Measurements from ENCODE around the gene FAIM2. TPM values are rescaled to one million over a fixed set of nuclear protein-coding genes. Genes with fewer than 3 reads are reported as not detected.

Gene FAIM2
- total RNA-seq, 4 donors from 2014 or later: 4.1 to 10.3 (median 7.4) TPM

GRCh38 chr12:49912345-49913255 lies 8.9 kb upstream of the FAIM2 start:
- no peaks in the 10 kb centered on the region for H3K9me3 ChIP-seq
- TF ChIP-seq EP300 (IDR thresholded peaks at IDR 0.05): no peak
- no peak for TF ChIP-seq POLR2A (IDR thresholded peaks at IDR 0.05; ENCODE audit: low read depth)
- no peak for TF ChIP-seq POLR2AphosphoS5 (IDR thresholded peaks at IDR 0.05)
- H3K4me1 ChIP-seq: peaks cover 0 to 4% (median 0%) of the 10 kb centered on the region in 4 donors
- H3K27me3 ChIP-seq: peaks cover 0 to 9% (median 0%) of the 10 kb centered on the region in 4 donors
- H3K4me3 ChIP-seq: no peak overlapping the region
- no peaks in the 10 kb centered on the region for H3K36me3 ChIP-seq
- 78% methylated on average over 13 of the region's 16 CpGs for WGBS
- intact Hi-C loops (cut with DNase I): no loop called here
- H3K27ac ChIP-seq (replicated peaks in 1 of 4): no peak overlapping the region
- no peak for DNase-seq (ENCODE audit: extremely low spot score)

GRCh38 chr12:49911213-49911605 lies 7.5 kb upstream of the FAIM2 start:
- WGBS: 100% methylated on average over 2 of the region's 2 CpGs
- TF ChIP-seq CTCF (IDR thresholded peaks at IDR 0.05): no peak
- TF ChIP-seq POLR2AphosphoS5 (IDR thresholded peaks at IDR 0.05): no peak
- no peak for TF ChIP-seq POLR2A (IDR thresholded peaks at IDR 0.05; ENCODE audit: low read depth)
- no peak for TF ChIP-seq EP300 (IDR thresholded peaks at IDR 0.05)
- no peaks in the 10 kb centered on the region for H3K9me3 ChIP-seq
- H3K4me1 ChIP-seq: peaks cover 0 to 3% (median 0%) of the 10 kb centered on the region in 4 donors
- no peak overlapping the region for H3K27ac ChIP-seq (replicated peaks in 1 of 4)
- no peaks in the 10 kb centered on the region for H3K27me3 ChIP-seq
- intact Hi-C loops (cut with DNase I): no loop called here
- H3K36me3 ChIP-seq: no peaks in the 10 kb centered on the region
- DNase-seq (ENCODE audit: extremely low spot score): no peak
- H3K4me3 ChIP-seq: no peak overlapping the region

- Histone ChIP-seq H3K27ac (replicated peaks in 1 of 4) (no peak overlapping the region), H3K36me3 (no peaks in the 10 kb centered on the region), H3K4me3 (no peak overlapping the region), H3K4me1 (no peaks in the 10 kb centered on the region), H3K9me3 (no peaks in the 10 kb centered on the region), H3K27me3 (no peaks in the 10 kb centered on the region)
- 95% methylated on average over 15 of the region's 15 CpGs for WGBS
- TF ChIP-seq EP300 (IDR thresholded peaks at IDR 0.05) (no peak), POLR2A (IDR thresholded peaks at IDR 0.05; ENCODE audit: low read depth) (no peak)
- DNase-seq (ENCODE audit: extremely low spot score): no peak
- intact Hi-C loops (cut with DNase I): no loop called here
Observed at GRCh38 chr12:49910331-49911212, 6.9 kb upstream of the FAIM2 start.

GRCh38 chr12:49909826-49910225 lies 6.1 kb upstream of the FAIM2 start:
- DNase-seq (ENCODE audit: extremely low spot score): no peak

GRCh38 chr12:49909356-49909755 lies 5.7 kb upstream of the FAIM2 start:
- H3K4me1 ChIP-seq: peaks cover 0 to 4% (median 2%) of the 10 kb centered on the region in 4 donors
- no peaks in the 10 kb centered on the region for H3K36me3 ChIP-seq
- intact Hi-C loops (cut with DNase I): no loop called here
- H3K9me3 ChIP-seq: no peaks in the 10 kb centered on the region
- no peak for DNase-seq (ENCODE audit: extremely low spot score)
- TF ChIP-seq POLR2A (IDR thresholded peaks at IDR 0.05; ENCODE audit: low read depth): no peak
- no peak for TF ChIP-seq EP300 (IDR thresholded peaks at IDR 0.05)
- H3K27me3 ChIP-seq: no peaks in the 10 kb centered on the region
- H3K27ac ChIP-seq (replicated peaks in 1 of 4): no peak overlapping the region
- WGBS: 90% methylated on average over 4 of the region's 4 CpGs
- H3K4me3 ChIP-seq: no peak overlapping the region

More at GRCh38 chr12:49909826-49910225, 6.1 kb upstream of the FAIM2 start:
- H3K4me1 ChIP-seq: no peaks in the 10 kb centered on the region
- no peaks in the 10 kb centered on the region for H3K36me3 ChIP-seq
- no peak overlapping the region for H3K4me3 ChIP-seq
- WGBS: 83% methylated on average over 10 of the region's 16 CpGs
- no peak for TF ChIP-seq POLR2A (IDR thresholded peaks at IDR 0.05; ENCODE audit: low read depth)
- no peak for TF ChIP-seq CTCF (IDR thresholded peaks at IDR 0.05)
- TF ChIP-seq POLR2AphosphoS5 (IDR thresholded peaks at IDR 0.05): no peak
- TF ChIP-seq EP300 (IDR thresholded peaks at IDR 0.05): no peak
- H3K27me3 ChIP-seq: no peaks in the 10 kb centered on the region
- intact Hi-C loops (cut with DNase I): no loop called here
- no peak overlapping the region for H3K27ac ChIP-seq (replicated peaks in 1 of 4)
- H3K9me3 ChIP-seq: no peaks in the 10 kb centered on the region

- H3K27ac ChIP-seq (replicated peaks in 1 of 4): no peak overlapping the region
- 60% methylated on average over 1 of the region's 1 CpG for WGBS
- intact Hi-C loops (cut with DNase I): no loop called here
- peaks cover 8 to 19% (median 14%) of the 10 kb centered on the region in 4 donors for H3K4me1 ChIP-seq
- TF ChIP-seq POLR2AphosphoS5 (IDR thresholded peaks at IDR 0.05) (no peak), POLR2A (IDR thresholded peaks at IDR 0.05; ENCODE audit: low read depth) (no peak), CTCF (IDR thresholded peaks at IDR 0.05) (no peak), EP300 (IDR thresholded peaks at IDR 0.05) (no peak)
- H3K9me3 ChIP-seq: no peaks in the 10 kb centered on the region
- no peak overlapping the region for H3K4me3 ChIP-seq
- DNase-seq (ENCODE audit: extremely low spot score): no peak
- H3K36me3 ChIP-seq: no peaks in the 10 kb centered on the region
- peaks cover 0 to 6% (median 0%) of the 10 kb centered on the region in 4 donors for H3K27me3 ChIP-seq
Observed at GRCh38 chr12:49907352-49907751, 3.7 kb upstream of the FAIM2 start.

Measured in esophagus muscularis mucosa (tissue), 4 donors.